NCI-H510A treated with DMSO at 0.1 percent for 48 hours (cell line): ENCODE data around the gene SRXN1.

Source experiments
- DNase-seq: peaks from one replicate; lab custom pipeline; 2025; lab: John Stamatoyannopoulos, UW

The SRXN1 gene

GRCh38 chr20:635893-636338 lies 17.1 kb downstream of the SRXN1 start:
- no peak for DNase-seq

- DNase-seq: no peak
Measured at GRCh38 chr20:635028-635892, 17.7 kb downstream of the SRXN1 start.

GRCh38 chr20:634148-634925 lies 18.7 kb downstream of the SRXN1 start:
- no peak for DNase-seq

GRCh38 chr20:631101-631500 lies 21.9 kb downstream of the SRXN1 start:
- DNase-seq: no peak

GRCh38 chr20:626579-626978 lies 26.4 kb downstream of the SRXN1 start:
- DNase-seq: no peak

- no peak for DNase-seq
Measured at GRCh38 chr20:625360-625932, 27.6 kb downstream of the SRXN1 start.

GRCh38 chr20:623704-624103 lies 29.3 kb downstream of the SRXN1 start:
- DNase-seq: no peak

- DNase-seq: no peak
Measured at GRCh38 chr20:623021-623420, 30.0 kb downstream of the SRXN1 start.

- no peak for DNase-seq
Measured at GRCh38 chr20:622161-622560, 30.8 kb downstream of the SRXN1 start.

GRCh38 chr20:621125-621756 lies 31.8 kb downstream of the SRXN1 start:
- no peak for DNase-seq

GRCh38 chr20:620246-620645 lies 32.8 kb downstream of the SRXN1 start:
- no peak for DNase-seq

GRCh38 chr20:618980-619379 lies 34.0 kb downstream of the SRXN1 start:
- DNase-seq: no peak

GRCh38 chr20:617934-618690 lies 34.9 kb downstream of the SRXN1 start:
- no peak for DNase-seq

GRCh38 chr20:615514-615913 lies 37.5 kb downstream of the SRXN1 start:
- no peak for DNase-seq

- no peak for DNase-seq
Measured at GRCh38 chr20:611843-612185, 41.2 kb downstream of the SRXN1 start.

- no peak for DNase-seq
Measured at GRCh38 chr20:611047-611842, 41.8 kb downstream of the SRXN1 start.

- no peak for DNase-seq
Measured at GRCh38 chr20:610130-611046, 42.6 kb downstream of the SRXN1 start, which contains the start of gene TCF15. TSS of gene TCF15 (minus strand) at chr20:610309. CDS start at chr20:610237, 72 bp downstream.

- no peak for DNase-seq
Measured at GRCh38 chr20:609371-609964, 43.5 kb downstream of the SRXN1 start.

- DNase-seq: no peak
Measured at GRCh38 chr20:608970-609369, 44.0 kb downstream of the SRXN1 start.
